ENCODE data around the gene ANXA3.
"Not testable (repeated sequence)": the region's sequence is repeated elsewhere in the genome, so short reads cannot be mapped to it uniquely, and the experiment has no call there.

The ANXA3 gene

GRCh38 chr4:78543424-78544125 lies 8.0 kb upstream of the ANXA3 start:
- DNase-seq (ENCODE audit: low read depth, low spot score) = no peak

- no peak for DNase-seq (ENCODE audit: low read depth, low spot score)
These were observed 6.9 kb upstream of the ANXA3 start for GRCh38 chr4:78544678-78545077.

DNA sequence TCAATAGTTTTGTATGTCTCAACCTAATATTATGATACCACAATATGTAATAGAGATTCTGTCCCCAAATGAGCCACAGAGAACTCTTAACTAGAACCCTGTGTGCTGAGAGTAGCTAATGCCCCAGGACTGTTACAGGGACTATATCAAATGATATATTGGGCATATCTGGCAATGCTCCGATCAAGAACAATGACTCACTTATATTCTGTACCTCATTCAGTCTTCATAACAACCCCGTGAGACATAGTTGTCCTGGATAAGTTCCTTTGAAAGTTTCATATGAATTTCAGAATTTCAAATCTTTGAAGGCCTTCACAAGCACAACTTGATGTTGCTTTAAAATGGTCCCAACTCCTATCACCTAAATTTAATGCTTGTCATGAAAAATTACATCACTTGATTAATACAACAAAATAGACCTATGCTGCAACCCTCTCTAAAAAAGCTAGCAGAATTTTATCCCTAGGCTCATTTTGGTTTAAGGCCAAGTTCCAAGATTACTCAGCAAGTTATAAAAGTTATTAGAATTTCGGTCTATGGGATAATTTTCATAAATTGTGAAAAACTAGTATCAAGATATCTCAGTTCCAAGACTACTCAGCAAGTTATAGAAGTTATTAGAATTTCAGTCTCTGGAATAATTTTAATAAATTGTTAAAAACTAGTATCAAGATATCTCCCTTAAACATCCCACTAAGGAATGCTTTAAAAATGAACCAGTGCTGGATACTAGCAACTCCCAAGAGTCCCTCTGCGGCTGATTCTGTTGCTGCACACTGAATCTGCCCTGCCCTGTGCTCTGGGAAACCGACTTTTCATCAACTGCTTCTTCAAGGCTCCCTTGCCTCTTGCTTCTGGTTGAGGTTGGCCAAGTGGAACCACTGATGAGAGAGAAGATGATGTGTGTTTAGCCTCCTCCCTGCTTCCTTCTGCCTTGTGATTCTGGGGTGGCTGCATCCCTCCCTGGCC lies 6.0 kb upstream of the ANXA3 start:
- DNase-seq (ENCODE audit: low read depth, low spot score) = no peak

GRCh38 chr4:78547899-78548298 lies 3.7 kb upstream of the ANXA3 start:
- DNase-seq (ENCODE audit: low read depth, low spot score) = not testable (repeated sequence)

DNA sequence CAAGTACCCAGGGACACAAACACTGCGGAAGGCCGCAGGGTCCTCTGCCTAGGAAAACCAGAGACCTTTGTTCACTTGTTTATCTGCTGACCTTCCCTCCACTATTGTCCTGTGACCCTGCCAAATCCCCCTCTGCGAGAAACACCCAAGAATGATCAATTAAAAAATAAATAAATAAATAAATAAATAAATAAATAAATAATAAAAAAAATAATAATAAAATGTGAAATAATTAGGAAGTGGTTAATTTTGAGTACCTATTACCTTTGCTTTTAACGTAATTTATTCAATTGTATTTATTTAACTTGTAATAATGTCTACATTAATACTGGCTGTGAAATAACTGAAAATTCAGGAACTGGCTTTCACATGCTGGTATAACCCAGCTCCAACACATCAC lies 2.7 kb upstream of the ANXA3 start:
- not testable (repeated sequence) for DNase-seq (ENCODE audit: low read depth, low spot score)

DNA sequence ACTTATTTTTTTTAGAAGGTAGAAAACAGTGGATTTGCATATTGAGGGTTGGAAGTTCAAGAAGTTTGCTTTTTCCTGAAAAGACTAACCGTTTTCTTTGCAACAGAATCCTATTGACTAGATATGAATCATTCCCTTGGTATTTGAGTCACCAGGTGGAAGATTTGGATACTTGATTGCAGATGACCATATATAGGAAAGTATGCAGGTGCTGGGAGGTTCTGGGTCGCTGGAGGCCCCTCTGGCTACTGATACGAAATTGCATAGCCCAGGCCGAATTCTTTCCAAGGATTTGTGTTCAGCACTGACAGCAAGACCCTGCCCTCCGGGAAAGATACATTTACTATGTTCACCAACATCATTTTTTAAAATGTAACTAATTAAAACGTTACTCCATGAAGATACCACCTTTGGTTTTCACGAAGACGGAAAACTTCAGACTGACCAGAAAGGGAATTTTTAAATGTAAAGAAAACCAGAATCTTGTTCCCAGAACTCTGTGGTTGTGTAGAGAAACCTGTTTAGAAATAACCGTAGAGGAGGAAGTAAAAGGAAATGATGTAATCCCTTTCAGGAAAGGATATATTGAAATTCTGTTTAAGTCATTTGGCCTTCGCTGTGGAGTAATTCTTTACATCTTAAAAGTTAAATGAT lies 946 bp downstream of the ANXA3 start:
- peak; percentile 95 for DNase-seq (ENCODE audit: low read depth, low spot score)

DNA sequence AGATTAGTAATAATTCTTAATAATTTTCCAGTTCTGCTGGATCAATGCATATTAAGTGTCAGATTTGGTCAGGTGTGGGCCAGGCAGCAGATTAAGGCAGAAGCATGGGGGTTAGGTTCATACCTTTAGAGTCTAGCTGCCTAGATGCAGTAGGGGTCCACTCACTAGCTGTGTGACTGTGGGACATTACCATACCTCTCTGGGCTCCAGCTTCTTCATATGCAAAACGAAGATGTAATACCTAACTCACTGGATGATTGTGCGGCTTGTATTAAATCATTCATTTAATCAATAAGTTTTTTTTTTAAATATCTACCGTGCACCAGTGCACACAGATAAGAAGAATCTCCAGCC lies 1.4 kb downstream of the ANXA3 start:
- DNase-seq (ENCODE audit: low read depth, low spot score) = no peak

- no peak for DNase-seq (ENCODE audit: low read depth, low spot score)
These were observed 2.0 kb downstream of the ANXA3 start for GRCh38 chr4:78553529-78554060.

DNA sequence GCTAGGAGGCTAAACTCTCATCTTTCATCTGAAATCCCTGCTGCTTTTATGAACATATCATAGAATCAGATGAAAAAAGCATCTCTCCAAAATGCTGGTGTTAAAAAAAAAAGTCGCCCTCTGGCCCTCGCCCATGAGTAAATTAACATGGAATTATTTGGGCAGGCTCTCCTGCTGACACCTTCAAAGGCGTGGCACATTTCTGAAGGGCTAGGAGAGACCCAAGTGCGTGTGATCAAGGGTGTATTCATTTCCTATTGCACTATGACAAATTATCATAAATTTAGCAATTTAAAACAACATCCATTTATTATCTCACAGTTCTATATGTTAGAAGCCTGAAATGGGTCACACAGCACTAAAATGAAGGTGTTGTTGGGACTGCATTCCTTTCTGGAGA lies 5.1 kb downstream of the ANXA3 start:
- DNase-seq (ENCODE audit: low read depth, low spot score) = no peak

- no peak for DNase-seq (ENCODE audit: low read depth, low spot score)
These were observed 6.3 kb downstream of the ANXA3 start for GRCh38 chr4:78557841-78558240.

DNA sequence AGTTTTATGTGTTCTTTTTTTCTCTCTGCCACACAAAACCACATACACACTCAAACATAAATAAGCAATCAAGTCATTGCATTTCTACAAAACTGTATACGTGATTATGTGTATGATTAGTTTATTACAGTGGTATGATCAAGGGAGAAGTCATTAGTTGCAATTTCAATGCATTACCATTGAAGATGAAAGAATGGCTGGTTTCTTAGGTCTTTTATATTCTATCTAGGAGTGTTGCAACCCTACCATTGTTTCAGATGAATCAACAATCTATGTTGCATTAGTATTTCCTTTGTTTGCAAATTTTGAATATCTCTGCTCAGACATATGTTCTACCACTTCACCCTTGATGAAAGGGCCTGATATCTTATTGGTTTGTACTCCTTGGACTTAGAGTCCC lies 6.8 kb downstream of the ANXA3 start:
- no peak for DNase-seq (ENCODE audit: low read depth, low spot score)

GRCh38 chr4:78560296-78560963 lies 8.9 kb downstream of the ANXA3 start:
- DNase-seq (ENCODE audit: low read depth, low spot score) = peak; percentile 48

GRCh38 chr4:78561677-78562076 lies 10.1 kb downstream of the ANXA3 start:
- DNase-seq (ENCODE audit: low read depth, low spot score) = peak; percentile 42

- no peak for DNase-seq (ENCODE audit: low read depth, low spot score)
These were observed 11.1 kb downstream of the ANXA3 start for GRCh38 chr4:78562687-78563086.

DNA sequence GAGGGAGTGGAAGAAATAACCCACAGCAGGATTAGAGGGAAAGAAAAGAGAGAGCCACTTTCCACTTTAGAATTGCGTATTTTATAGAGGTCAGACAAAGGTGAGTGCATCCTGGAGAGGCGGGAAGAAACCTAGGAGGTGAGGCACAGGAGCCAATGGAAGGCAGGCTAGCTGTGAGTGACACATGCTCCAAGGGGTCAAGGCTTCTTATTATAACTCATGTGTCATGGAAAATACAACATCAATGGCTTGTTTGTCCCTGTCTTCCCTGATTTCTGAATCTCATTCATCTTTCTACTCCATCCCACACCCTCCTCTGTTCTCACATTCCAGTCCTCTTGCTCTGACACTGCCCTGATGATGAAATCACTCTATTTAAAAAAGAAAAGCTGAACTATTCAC lies 14.4 kb downstream of the ANXA3 start:
- no peak for DNase-seq (ENCODE audit: low read depth, low spot score)

- no peak for DNase-seq (ENCODE audit: low read depth, low spot score)
These were observed 15.4 kb downstream of the ANXA3 start for GRCh38 chr4:78566834-78567499.

DNA sequence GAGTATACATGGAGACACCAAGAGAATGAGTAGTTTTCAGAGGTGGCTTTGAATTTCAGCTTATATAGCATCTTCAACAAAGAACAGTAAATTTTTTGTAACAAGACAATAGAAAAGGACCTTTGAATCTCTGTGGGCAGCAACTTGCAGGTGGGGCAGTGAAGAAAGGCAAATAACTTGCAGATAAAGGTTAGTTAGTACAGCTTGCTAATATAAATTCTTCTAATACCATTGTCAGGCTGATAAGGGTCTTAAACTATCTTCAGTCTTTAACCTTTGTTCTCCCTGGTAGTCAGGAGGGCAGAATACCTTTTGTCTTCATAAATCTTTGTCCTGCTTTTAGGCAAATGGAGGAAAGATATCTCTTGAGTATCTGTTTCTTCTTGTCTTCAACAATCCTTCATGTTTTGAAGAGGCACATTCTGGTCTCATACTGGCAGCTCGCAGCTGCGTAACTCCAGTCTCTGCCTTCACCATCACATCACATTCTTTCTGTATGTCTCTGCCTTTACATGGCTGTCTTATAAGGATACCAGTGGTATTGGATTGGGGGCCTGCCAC lies 16.0 kb downstream of the ANXA3 start:
- DNase-seq (ENCODE audit: low read depth, low spot score) = no peak

DNA sequence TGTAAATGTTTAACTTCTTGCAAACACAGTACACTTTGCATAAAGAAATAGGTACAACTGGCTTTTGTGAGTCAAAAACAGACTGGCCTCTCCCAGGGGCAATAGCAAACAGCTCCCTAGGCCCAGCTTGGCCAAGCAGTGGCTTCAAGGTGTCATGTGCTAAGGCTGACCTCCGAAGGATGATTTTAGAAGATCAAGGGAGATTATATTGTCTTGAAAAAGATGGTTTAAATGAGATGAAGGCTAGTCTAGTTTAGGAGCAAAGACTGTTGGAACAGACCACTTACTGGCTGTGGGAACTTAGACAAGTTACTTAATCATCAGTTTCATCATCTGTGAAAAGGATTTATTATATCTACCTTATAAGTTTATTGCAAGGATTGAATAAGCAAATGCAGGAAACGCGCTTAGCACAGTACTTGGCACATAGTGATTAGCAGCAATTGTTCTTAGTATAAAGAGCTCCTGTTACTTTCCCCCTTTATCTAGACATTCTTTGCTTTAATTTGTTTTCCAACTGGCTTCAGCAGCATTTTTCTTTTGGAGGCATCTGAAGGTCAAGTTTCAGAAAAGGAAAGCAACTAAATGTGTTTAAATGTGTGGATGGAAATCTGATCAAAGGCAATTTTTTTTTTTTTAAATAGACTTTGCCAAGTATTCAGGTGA lies 17.2 kb downstream of the ANXA3 start:
- no peak for DNase-seq (ENCODE audit: low read depth, low spot score)

DNA sequence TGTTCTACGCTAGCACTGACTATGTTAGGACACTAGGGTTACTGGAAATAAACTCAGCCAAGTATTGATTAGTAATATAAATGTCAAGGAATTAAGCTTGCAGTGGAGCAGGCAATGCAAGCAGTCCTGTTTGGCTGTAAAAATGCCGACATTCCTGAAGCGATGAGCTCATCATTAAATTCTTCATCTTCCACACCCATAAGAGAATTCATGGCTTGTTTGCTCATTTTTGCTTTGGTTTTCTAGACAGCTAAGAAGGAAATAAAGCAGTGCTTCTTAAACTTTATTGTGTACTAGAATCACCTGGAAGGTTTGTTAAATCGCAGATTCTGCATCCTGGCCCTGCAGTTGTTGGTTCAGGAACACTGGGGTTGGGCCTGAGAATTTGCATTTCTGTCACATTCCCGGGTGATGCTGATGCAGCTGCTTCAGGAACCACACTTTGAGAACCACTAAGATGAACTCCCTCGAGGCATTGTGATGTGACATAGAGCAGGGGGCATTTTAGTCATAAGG lies 17.8 kb downstream of the ANXA3 start:
- peak; percentile 47 for DNase-seq (ENCODE audit: low read depth, low spot score)

DNA sequence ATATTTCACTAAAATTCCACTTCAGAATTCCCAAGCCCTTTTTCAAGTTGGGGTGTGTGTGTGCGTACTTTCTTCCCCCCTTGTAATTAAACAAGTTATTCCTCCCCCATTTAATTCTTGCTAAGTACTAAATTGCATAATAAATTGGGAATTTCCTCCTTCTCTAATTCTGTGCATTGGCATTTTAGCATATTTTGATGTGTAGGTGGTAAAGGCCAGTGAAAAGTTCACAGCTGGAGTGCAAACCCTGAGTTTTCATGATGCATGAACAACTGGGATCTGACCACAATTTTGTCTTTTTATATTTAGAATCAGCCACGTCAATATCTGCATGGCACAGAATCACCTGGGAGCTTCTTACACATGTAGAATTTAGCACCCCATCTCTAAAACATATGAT lies 18.5 kb downstream of the ANXA3 start:
- no peak for DNase-seq (ENCODE audit: low read depth, low spot score)

Data from ELF-1 (cell line).